PC-3 (cell line): ENCODE data around the gene VEZT. TPM values are rescaled to one million over a fixed set of nuclear protein-coding genes. Genes with fewer than 3 reads are reported as not detected.

ENCODE experiments used
- ATAC-seq: fragments of 200-7000 bp; cut with Tn5 transposase; 2 replicates; pipeline ENCODE4 v1.9.1; 2020; ENCODE audit warnings: mild to moderate bottlenecking, moderate library complexity
- BruUV-seq: library from RNA; stranded (reverse); fragments of 400-500 nt; replicated peaks from 2 replicates; lab custom pipeline; 2021; lab: Mats Ljungman, UMichigan
- CTCF ChIA-PET: fragments of 300-600 bp; sonication (Branson Sonifier 250); formaldehyde crosslinking; loops from one replicate; lab custom pipeline; 2022; ENCODE audit warnings: antibody characterized with exemption; lab: Charles Lee
- POLR2A ChIA-PET: fragments of 300-600 bp; sonication (Branson Sonifier 250); formaldehyde crosslinking; loops from one replicate; lab custom pipeline; 2022; ENCODE audit warnings: antibody characterized with exemption; ENCODE audit not compliant: unreplicated experiment; lab: Charles Lee
- DNase-seq: peaks from one replicate; pipeline ENCODE4 v3.0.0-alpha.2; 2015
- H2AFZ ChIP-seq: fragments of 300-600 bp; sonication (generic); 2 replicates; pipeline ENCODE4 v1.6.0; 2016; ENCODE audit warnings: antibody characterized with exemption, low read length
- H3F3A ChIP-seq: fragments of 300-600 bp; sonication (generic); one replicate; pipeline ENCODE4 v1.6.0; 2017; ENCODE audit warnings: antibody characterized with exemption, low read length, control low read depth, mild to moderate bottlenecking; ENCODE audit not compliant: unreplicated experiment
- H3K27ac ChIP-seq: fragments of 300-600 bp; sonication (generic); 2 replicates; pipeline ENCODE4 v1.5.1; 2016; ENCODE audit warnings: mild to moderate bottlenecking, low read length
- H3K27me3 ChIP-seq: fragments of 300-600 bp; sonication (generic); 2 replicates; pipeline ENCODE4 v1.6.1; 2016; ENCODE audit warnings: low read length, mixed read lengths
- H3K36me3 ChIP-seq: fragments of 300-600 bp; sonication (generic); 2 replicates; pipeline ENCODE4 v1.6.1; 2016; ENCODE audit warnings: low read depth, mixed run types, low read length, mixed read lengths
- H3K4me1 ChIP-seq: fragments of 300-600 bp; sonication (generic); 2 replicates; pipeline ENCODE4 v1.5.1; 2016; ENCODE audit warnings: low read length; ENCODE audit not compliant: insufficient read depth
- H3K4me2 ChIP-seq: fragments of 300-600 bp; sonication (generic); 2 replicates; pipeline ENCODE4 v1.6.0; 2016; ENCODE audit warnings: low read length
- H3K4me3 ChIP-seq: fragments of 300-600 bp; sonication (generic); 2 replicates; pipeline ENCODE4 v1.5.1; 2016; ENCODE audit warnings: mild to moderate bottlenecking, low read length, mixed read lengths
- H3K79me2 ChIP-seq: fragments of 300-600 bp; sonication (generic); 2 replicates; pipeline ENCODE4 v1.6.1; 2017; ENCODE audit warnings: low read length, mixed read lengths
- H3K9ac ChIP-seq: fragments of 300-600 bp; sonication (generic); 2 replicates; pipeline ENCODE4 v1.6.0; 2016; ENCODE audit warnings: mild to moderate bottlenecking, low read length
- H3K9me2 ChIP-seq: fragments of 300-600 bp; sonication (generic); replicated peaks from 2 replicates; pipeline ENCODE4 v1.6.1; 2016; ENCODE audit warnings: mixed run types, low read length, mixed read lengths
- H3K9me3 ChIP-seq: fragments of 300-600 bp; sonication (generic); 2 replicates; pipeline ENCODE4 v1.6.1; 2016; ENCODE audit warnings: low read length, mixed read lengths
- H4K20me1 ChIP-seq: fragments of 300-600 bp; sonication (generic); 2 replicates; pipeline ENCODE4 v1.6.1; 2016; ENCODE audit warnings: low read length, mixed read lengths
- CTCF ChIP-seq: fragments of 300-600 bp; sonication (generic); conservative IDR thresholded peaks from 2 replicates; pipeline ENCODE4 v1.5.1; 2017; ENCODE audit warnings: antibody characterized with exemption, low read depth, mild to moderate bottlenecking, low read length
- EZH2 ChIP-seq: fragments of 300-600 bp; sonication (generic); IDR thresholded peaks from one replicate; pipeline ENCODE4 v1.6.1; 2017; ENCODE audit warnings: antibody characterized with exemption, mild to moderate bottlenecking, low read length; ENCODE audit not compliant: unreplicated experiment
- EZH2phosphoT487 ChIP-seq: fragments of 300-600 bp; sonication (generic); IDR thresholded peaks from 2 replicates; pipeline ENCODE4 v1.6.1; 2018; ENCODE audit warnings: mild to moderate bottlenecking, antibody characterized with exemption, low read length, borderline replicate concordance
- intact Hi-C: fragments of 100-400 bp; cut with micrococcal nuclease; formaldehyde crosslinking; loops from 2 replicates; pipeline ENCODE4 v1.9.0; 2023
- total RNA-seq: library from RNA; depleted of rRNA; stranded (reverse); fragments of >200 nt; gene quantifications from 2 replicates; pipeline ENCODE4 v1.2.3, GENCODE V29; 2014

VEZT gene
- total RNA-seq, 1 experiment from 2014 or later = 83.6 TPM

- H3K4me3 ChIP-seq = no peak overlapping the region
- DNase-seq (peak; percentile 49), ATAC-seq (peak; percentile 27; the same call in 1 of the 2 replicates)
- no peaks in the 10 kb centered on the region; the same call in 1 of the 2 replicates for H4K20me1 ChIP-seq
- no peak overlapping the region for H2AFZ ChIP-seq
- H3K27me3 ChIP-seq = no peaks in the 10 kb centered on the region
- H3K79me2 ChIP-seq = peaks cover 8% of the 10 kb centered on the region; the same call in 1 of the 2 replicates
- H3K4me2 ChIP-seq = no peak overlapping the region
- H3K9me2 ChIP-seq = no peaks in the 10 kb centered on the region
- no peak overlapping the region for H3K27ac ChIP-seq
- TF ChIP-seq EZH2phosphoT487 = no peak
- no peak for TF ChIP-seq CTCF
- no peak for TF ChIP-seq EZH2
- H3F3A ChIP-seq = no peaks in the 10 kb centered on the region
- no peak overlapping the region for H3K9ac ChIP-seq
- intact Hi-C loops = no loop called here
- no TSS peak for BruUV-seq
- peaks cover 67% of the 10 kb centered on the region for H3K36me3 ChIP-seq
- CTCF ChIA-PET = no interaction called here
- H3K4me1 ChIP-seq = peaks cover 20% of the 10 kb centered on the region
- POLR2A ChIA-PET = no interaction called here
- H3K9me3 ChIP-seq = no peaks in the 10 kb centered on the region
Measured at GRCh38 chr12:95258151-95258550, 40.5 kb downstream of the VEZT start.

- no TSS peak for BruUV-seq
- Histone ChIP-seq H2AFZ (no peak overlapping the region), H3K9me3 (no peaks in the 10 kb centered on the region), H4K20me1 (no peaks in the 10 kb centered on the region; the same call in 1 of the 2 replicates), H3K4me2 (no peak overlapping the region), H3K4me3 (no peak overlapping the region), H3F3A (no peaks in the 10 kb centered on the region), H3K36me3 (peaks cover 68% of the 10 kb centered on the region; the same call in 1 of the 2 replicates), H3K27me3 (no peaks in the 10 kb centered on the region), H3K9ac (no peak overlapping the region), H3K9me2 (no peaks in the 10 kb centered on the region), H3K27ac (no peak overlapping the region), H3K4me1 (peaks cover 20% of the 10 kb centered on the region), H3K79me2 (peaks cover 8% of the 10 kb centered on the region; the same call in 1 of the 2 replicates)
- intact Hi-C loops = no loop called here
- TF ChIP-seq EZH2 = no peak
- no peak for TF ChIP-seq CTCF
- no peak for TF ChIP-seq EZH2phosphoT487
- POLR2A ChIA-PET = no interaction called here
- peak; percentile 14 for DNase-seq
- no peak for ATAC-seq
- CTCF ChIA-PET = no interaction called here
Measured at GRCh38 chr12:95258803-95259202, 41.2 kb downstream of the VEZT start.

GRCh38 chr12:95259368-95259767 is 41.8 kb downstream of the VEZT start:
- Histone ChIP-seq H4K20me1 (no peaks in the 10 kb centered on the region; the same call in 1 of the 2 replicates), H3K79me2 (peaks cover 8% of the 10 kb centered on the region; the same call in 1 of the 2 replicates), H3K4me3 (no peak overlapping the region), H3K4me1 (peaks cover 20% of the 10 kb centered on the region), H2AFZ (no peak overlapping the region), H3K4me2 (no peak overlapping the region), H3K9ac (no peak overlapping the region), H3K27me3 (no peaks in the 10 kb centered on the region), H3K27ac (no peak overlapping the region), H3K9me2 (no peaks in the 10 kb centered on the region), H3K36me3 (peaks cover 69% of the 10 kb centered on the region; the same call in 1 of the 2 replicates), H3K9me3 (no peaks in the 10 kb centered on the region), H3F3A (no peaks in the 10 kb centered on the region)
- TF ChIP-seq EZH2 = no peak
- no peak for TF ChIP-seq EZH2phosphoT487
- TF ChIP-seq CTCF = no peak
- no TSS peak for BruUV-seq
- intact Hi-C loops = no loop called here
- CTCF ChIA-PET = no interaction called here
- ATAC-seq (peak; percentile 8; the same call in 1 of the 2 replicates), DNase-seq (peak; percentile 33)
- POLR2A ChIA-PET = no interaction called here
